Fibroblast of pulmonary artery (primary cell): Measurements from ENCODE around the gene SUSD2.

Experiments used
- DNase-seq: peaks from one replicate; pipeline ENCODE4 v3.0.0-alpha.2; 2010; ENCODE audit warnings: low read depth
- H3K4me3 ChIP-seq: replicated peaks from 2 replicates; pipeline ENCODE4 v1.5.1; 2011; ENCODE audit warnings: low read depth, mild to moderate bottlenecking, control low read depth, low read length, moderate library complexity
- CTCF ChIP-seq: IDR thresholded peaks from 2 replicates; pipeline ENCODE4 v1.5.1; 2011; ENCODE audit warnings: mild to moderate bottlenecking, control low read depth, low read length, inconsistent platforms; ENCODE audit errors: missing control alignments

The SUSD2 gene

GRCh38 chr22:24146194-24146616 is 35.1 kb upstream of the SUSD2 start:
- TF ChIP-seq CTCF, result no peak
- DNase-seq, result peak; percentile 75
- H3K4me3 ChIP-seq, result no peak overlapping the region

GRCh38 chr22:24146791-24147353 is 34.4 kb upstream of the SUSD2 start:
- H3K4me3 ChIP-seq, result no peak overlapping the region
- no peak for TF ChIP-seq CTCF
- peak; percentile 82 for DNase-seq

GRCh38 chr22:24147666-24148065 is 33.6 kb upstream of the SUSD2 start:
- no peak for TF ChIP-seq CTCF
- no peak overlapping the region for H3K4me3 ChIP-seq
- no peak for DNase-seq

- TF ChIP-seq CTCF, result no peak
- no peak overlapping the region for H3K4me3 ChIP-seq
- no peak for DNase-seq
Observed at GRCh38 chr22:24148266-24149197, 32.8 kb upstream of the SUSD2 start.

- no peak overlapping the region for H3K4me3 ChIP-seq
- TF ChIP-seq CTCF, result no peak
- no peak for DNase-seq
Observed at GRCh38 chr22:24149198-24149590, 32.1 kb upstream of the SUSD2 start.

GRCh38 chr22:24153353-24153752 is 27.9 kb upstream of the SUSD2 start:
- DNase-seq, result peak; percentile 34
- no peak for TF ChIP-seq CTCF
- H3K4me3 ChIP-seq, result no peak overlapping the region

- DNase-seq, result no peak
- no peak overlapping the region for H3K4me3 ChIP-seq
- no peak for TF ChIP-seq CTCF
Observed at GRCh38 chr22:24153959-24154358, 27.3 kb upstream of the SUSD2 start.
